ENCODE results near the gene ELP6.
"Not testable (repeated sequence)": the region's sequence is repeated elsewhere in the genome, so short reads cannot be mapped to it uniquely, and the experiment has no call there.

DNA sequence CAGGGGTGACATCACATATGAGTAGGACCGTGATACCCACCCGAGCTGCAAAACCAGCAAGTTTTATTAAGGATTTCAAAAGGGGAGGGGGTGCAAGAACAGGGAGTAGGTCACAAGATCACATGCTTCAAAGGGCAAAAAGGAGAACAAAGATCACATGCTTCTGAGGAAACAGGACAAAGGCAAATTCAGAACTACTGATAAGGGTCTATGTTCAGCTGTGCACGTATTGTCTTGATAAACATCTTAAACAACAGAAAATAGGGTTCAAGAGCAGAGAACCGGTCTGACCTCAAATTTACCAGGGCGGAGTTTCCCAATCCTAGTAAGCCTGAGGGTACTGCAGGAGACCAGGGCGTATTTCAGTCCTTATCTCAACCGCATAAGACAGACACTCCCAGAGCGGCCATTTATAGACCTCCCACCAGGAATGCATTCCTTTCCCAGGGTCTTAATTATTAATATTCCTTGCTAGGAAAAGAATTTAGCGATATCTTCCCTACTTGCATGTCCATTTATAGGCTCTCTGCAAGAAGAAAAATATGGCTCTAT is 53.9 kb downstream of the ELP6 start:
- not testable (repeated sequence) for TF ChIP-seq RAD21 (conservative IDR thresholded peaks at IDR 0.05); SMC3 (conservative IDR thresholded peaks at IDR 0.05; ENCODE audit: poor library complexity); EP300 (conservative IDR thresholded peaks at IDR 0.05; ENCODE audit: poor library complexity, severe bottlenecking)
- TF ChIP-seq, protein P1, sequence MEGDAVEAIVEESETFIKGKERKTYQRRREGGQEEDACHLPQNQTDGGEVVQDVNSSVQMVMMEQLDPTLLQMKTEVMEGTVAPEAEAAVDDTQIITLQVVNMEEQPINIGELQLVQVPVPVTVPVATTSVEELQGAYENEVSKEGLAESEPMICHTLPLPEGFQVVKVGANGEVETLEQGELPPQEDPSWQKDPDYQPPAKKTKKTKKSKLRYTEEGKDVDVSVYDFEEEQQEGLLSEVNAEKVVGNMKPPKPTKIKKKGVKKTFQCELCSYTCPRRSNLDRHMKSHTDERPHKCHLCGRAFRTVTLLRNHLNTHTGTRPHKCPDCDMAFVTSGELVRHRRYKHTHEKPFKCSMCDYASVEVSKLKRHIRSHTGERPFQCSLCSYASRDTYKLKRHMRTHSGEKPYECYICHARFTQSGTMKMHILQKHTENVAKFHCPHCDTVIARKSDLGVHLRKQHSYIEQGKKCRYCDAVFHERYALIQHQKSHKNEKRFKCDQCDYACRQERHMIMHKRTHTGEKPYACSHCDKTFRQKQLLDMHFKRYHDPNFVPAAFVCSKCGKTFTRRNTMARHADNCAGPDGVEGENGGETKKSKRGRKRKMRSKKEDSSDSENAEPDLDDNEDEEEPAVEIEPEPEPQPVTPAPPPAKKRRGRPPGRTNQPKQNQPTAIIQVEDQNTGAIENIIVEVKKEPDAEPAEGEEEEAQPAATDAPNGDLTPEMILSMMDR (IDR thresholded peaks at IDR 0.05; ENCODE audit: poor library complexity, severe bottlenecking) = not testable (repeated sequence)
